HG03432 (cell line): ENCODE measurements around the gene WWOX.

Experiments used
- ATAC-seq: cut with Tn5 transposase; IDR thresholded peaks from one replicate; pipeline ENCODE4 v1.9.1; 2021; ENCODE audit warnings: mild to moderate bottlenecking, moderate library complexity; ENCODE audit not compliant: unreplicated experiment

WWOX gene

GRCh38 chr16:78140818-78141466 lies 41.5 kb downstream of the WWOX start:
- ATAC-seq, result no peak

DNA sequence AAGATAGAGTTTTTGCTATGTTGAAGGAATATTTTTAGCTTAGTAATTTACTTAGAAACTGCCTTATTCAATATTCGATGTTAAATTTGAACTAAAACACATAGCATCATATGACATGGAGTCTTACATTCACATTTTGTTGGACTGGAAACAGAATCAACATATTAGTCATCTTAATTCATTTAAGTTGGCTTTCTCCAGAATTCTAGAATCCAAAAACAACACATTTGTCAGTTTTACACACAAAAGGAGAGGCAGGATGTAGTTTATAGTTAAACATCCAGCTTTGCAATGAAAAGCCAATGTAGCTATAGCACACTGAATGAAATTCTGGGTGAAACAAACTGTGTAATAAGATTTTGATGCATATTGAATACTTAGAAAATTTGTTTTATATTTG lies 43.3 kb downstream of the WWOX start:
- ATAC-seq, result no peak

GRCh38 chr16:78146807-78147206 lies 47.4 kb downstream of the WWOX start:
- ATAC-seq, result no peak

- no peak for ATAC-seq
These were observed 48.5 kb downstream of the WWOX start for GRCh38 chr16:78147911-78148401.

DNA sequence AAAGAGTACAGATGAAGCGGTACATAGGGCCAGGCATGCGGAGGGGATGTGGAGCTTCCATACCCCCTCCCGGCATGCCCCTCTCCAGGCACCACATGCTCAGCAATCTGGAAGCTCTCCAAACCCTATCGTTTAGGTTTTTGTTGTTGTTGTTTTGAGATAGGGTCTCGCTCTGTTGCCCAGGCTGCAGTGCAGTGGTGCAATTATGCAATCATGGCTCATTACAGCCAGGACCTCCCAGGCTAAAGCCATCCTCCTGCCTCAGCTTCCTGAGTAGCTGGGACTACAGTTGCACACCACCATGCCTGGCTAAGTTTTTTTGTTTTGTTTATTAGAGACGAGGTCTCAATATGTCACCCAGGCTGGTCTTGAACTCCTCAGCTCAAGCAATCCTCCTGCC lies 50.8 kb downstream of the WWOX start:
- ATAC-seq, result no peak

GRCh38 chr16:78154729-78155461 lies 55.4 kb downstream of the WWOX start:
- ATAC-seq, result no peak

DNA sequence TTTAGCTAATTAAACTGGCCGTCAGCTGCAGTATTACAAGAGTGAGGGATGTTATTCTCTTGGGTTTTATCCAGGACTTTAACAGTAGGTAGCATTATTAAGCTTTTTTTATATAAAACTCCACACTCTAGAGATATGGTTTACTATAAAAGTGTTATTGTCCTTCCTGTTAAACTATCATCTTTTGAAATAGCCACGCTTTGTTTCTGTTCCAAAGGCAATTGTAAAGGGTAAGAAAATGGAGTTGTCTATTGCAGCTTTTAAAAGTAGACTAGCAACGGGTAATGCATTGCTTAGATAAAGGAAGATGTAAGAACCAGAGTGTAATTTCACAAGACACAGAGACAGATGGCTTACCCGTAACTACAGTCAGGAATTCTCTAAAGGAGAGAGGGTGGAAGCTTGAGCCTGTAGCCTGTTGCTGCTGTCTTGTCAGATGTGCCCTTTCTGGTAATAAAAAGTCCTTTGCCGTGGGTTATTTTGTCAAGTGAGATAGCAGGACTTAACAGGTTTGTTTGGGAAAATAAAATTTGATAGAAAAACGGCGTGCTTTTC lies 56.4 kb downstream of the WWOX start:
- ATAC-seq, result no peak

DNA sequence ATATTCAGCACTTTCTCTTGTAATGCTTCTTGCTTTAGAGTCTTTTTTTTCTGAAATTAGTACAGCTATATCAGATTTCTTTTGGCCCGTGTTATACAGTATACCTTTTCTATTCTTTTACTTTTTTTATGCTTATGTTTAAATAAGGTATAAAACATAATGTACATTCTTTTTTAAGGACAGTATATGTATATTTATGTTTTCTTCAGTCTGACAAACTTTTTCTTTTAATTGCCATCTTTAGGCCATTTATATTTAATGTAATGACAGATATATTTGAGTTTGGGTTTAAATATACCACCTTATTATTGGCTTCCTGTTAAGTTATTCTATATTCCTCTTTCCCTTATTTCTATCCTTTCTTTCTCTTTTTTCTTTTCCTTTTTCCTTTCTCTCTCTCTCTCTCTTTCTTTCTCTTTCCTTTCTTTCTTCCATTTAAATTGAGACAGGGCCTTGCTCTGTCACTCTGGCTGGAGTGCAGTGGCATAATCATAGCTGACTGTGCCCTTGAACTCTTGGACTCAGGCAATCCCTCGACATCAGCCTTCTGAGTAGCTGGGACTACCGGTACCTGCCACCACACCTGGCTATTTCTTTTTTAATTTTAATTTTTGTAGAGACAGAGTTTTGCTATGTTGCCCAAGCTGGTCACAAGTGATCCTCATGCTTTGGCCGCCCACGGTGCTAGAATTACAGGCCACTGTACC lies 61.7 kb downstream of the WWOX start:
- no peak for ATAC-seq

DNA sequence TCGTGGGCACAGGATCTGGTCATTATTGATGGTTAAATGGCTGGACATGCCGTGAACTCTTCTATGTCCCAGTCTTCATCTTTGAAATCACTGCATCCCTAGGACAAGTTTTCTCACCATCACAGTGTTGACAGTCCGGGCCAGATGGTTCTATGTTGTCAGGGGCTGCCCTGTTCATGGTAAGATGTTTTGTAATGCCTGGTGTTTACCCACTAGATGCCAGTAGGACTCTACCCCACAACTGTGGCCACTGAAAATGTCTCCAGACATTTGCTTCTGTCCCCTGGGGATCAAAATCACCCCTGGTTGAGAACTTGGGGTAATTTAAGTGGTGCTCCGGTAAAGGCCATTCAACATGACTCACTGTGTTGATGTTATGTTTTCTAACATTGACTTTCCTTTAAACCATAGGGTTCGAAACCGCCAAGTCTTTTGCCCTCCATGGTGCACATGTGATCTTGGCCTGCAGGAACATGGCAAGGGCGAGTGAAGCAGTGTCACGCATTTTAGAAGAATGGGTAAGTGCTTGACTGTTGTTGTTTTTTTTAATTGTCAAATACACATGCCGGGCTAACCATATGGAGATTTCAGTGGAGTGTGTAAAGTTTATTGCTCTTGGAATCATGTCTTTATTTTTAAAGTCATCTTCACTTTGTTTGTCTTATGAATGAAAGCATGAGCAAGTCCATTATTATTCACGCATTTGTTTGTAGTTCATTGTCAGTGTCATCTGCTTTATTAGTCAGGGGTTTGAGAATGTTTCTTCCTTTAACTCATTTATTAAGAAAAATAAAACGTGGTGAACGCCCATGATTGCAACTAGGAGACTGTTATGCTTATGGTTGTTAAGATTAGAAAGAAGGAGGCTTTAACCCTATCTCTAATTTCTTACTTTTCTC lies 64.6 kb downstream of the WWOX start:
- ATAC-seq, result no peak

GRCh38 chr16:78170494-78170933 lies 71.1 kb downstream of the WWOX start:
- no peak for ATAC-seq

DNA sequence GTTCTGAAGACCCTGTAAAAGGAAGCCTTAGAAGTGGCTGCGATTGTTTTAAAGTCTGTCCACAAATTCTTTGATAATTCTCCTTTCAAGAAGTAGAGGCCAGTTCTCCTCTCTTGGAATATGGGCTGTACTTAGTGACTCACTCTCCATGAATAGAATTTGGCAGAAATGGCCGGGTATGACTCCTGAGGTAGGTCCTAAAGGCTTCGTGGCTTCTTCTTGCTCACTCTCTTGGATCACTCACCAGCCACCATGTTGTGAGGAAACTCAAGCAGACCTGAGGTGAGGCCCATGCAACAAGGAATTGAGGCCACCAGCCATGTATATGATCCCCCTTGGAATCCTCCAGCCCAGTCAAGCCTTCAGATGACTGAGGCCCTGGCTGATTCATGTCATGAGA lies 75.8 kb downstream of the WWOX start:
- ATAC-seq, result no peak

DNA sequence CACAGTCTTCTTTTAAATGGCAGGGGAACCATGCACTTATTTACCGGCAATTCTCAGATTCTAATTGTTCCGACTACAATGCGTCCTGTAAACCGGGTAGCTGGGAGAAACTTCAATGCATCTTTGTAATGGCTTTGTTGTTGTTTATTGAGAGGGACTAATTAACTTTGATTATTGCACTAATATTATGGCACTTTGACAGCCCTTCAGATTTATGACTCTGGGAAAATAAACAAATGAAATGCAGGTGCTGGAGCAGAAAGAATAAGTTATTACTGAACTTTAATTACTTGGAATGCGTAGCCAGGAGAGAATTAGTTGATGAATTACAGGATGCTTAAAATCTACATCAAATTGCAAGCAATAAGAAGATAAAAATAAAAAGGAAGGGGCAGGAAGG lies 77.0 kb downstream of the WWOX start:
- no peak for ATAC-seq

DNA sequence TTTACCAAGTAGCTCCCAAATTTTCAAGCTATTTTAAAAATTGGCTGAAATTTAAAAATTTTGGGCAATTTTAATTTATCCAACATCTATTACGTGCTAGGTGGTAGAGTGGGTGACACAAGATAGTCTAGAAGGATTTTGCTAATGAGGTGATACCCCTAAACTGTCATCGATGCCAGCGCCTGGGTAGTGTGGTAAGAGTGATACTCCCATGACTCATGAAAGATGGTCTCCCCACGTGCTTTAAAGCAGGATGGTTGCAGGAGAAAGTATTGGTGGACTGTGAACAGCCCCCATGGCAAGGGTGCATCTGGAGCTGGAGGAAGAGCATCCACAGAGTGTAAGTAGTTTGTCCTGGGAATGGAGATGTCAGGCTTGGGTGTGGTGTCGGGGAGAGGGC lies 77.8 kb downstream of the WWOX start:
- ATAC-seq, result no peak

- ATAC-seq, result no peak
These were observed 78.5 kb downstream of the WWOX start for GRCh38 chr16:78177987-78178386.

DNA sequence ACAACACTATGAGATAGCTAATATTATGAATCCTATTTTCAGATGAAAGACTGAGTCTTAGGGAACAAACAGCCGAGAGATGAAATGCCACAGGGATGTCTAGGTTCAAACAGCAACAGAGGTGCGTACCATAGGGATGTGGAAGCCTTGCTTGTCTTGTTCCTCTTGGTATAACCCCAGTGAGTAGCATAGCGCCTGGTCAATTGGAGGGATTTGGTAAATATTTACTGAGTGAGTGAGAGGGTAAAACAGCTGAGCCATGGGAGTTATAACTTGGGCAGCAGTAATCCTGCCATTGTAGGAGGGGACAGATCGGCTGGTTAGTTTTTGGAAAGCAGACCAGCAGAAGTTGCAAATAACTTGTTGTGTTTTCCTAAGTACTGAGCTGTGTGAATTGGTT lies 80.2 kb downstream of the WWOX start:
- ATAC-seq, result no peak

GRCh38 chr16:78180349-78180748 lies 80.9 kb downstream of the WWOX start:
- ATAC-seq, result no peak

GRCh38 chr16:78183437-78184237 lies 84.2 kb downstream of the WWOX start:
- no peak for ATAC-seq

DNA sequence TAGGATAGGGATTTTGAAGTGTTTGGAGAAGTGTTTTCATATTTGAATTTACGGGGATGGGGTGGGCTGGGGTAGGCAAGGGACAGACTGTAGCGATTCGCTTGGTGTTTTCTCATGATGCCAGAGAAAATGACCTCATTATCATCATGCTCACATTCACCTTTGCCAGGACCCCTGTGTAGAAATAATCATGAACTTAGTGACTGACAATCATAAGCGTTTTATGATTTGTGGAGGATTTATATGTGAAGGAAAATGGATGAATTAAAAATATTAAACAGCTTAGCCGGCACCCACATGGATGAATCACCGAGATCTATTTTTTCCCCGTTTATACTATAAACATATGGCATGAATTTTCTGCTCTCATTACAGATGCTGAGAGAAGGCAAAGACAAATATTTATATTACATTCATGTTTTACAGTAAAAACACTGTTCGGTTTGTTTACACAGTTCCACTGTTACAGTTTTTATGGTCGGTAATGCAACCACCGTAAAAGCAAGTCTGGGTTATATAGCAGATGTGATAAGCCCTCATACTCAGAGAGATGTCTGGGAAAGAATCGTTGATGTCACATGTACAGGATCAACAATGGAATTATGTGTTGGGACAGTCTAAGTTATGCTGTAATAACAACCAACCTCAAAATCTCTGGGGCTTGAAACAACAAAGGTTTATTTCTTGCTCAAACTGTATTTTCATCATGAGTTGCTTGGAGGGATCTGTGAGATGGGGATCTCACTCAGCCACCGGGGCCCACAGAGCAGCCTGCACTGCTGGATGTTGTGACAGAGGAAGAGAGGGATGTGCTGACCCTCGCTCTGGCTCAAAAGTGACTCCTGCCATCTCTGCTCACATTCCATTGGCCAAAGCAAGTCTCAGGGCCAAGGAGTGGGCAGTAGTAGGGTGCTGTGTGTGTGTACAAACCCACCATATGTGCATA lies 85.1 kb downstream of the WWOX start:
- no peak for ATAC-seq

GRCh38 chr16:78189121-78189520 lies 89.7 kb downstream of the WWOX start:
- ATAC-seq, result no peak
